ENCODE measurements around the gene GRIA3.

The GRIA3 gene

DNA sequence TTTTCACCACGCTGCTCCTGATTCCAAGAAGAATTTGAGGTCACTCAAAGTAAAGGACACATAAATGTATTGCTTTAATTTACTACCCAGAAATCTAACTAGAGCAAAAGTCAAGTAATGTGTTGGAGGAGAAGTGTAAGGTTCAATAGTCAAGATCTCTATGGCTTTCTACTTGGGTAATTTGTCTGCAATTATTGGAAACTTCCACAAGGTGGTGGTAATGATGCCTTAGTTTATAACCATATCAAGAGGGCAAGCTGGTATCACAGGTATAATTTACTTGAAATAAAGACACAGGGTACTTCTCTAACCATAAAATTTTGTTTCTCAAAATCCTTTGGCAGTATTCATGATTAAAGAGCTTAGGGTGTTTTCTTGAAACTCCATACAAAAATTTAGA lies 10.2 kb upstream of the GRIA3 start:
- TF ChIP-seq, protein P1, sequence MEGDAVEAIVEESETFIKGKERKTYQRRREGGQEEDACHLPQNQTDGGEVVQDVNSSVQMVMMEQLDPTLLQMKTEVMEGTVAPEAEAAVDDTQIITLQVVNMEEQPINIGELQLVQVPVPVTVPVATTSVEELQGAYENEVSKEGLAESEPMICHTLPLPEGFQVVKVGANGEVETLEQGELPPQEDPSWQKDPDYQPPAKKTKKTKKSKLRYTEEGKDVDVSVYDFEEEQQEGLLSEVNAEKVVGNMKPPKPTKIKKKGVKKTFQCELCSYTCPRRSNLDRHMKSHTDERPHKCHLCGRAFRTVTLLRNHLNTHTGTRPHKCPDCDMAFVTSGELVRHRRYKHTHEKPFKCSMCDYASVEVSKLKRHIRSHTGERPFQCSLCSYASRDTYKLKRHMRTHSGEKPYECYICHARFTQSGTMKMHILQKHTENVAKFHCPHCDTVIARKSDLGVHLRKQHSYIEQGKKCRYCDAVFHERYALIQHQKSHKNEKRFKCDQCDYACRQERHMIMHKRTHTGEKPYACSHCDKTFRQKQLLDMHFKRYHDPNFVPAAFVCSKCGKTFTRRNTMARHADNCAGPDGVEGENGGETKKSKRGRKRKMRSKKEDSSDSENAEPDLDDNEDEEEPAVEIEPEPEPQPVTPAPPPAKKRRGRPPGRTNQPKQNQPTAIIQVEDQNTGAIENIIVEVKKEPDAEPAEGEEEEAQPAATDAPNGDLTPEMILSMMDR (IDR thresholded peaks at IDR 0.05; ENCODE audit: low read depth, low read length, missing control alignments): no peak
- DNase-seq (ENCODE audit: extremely low read depth, low read depth): no peak
- no peak overlapping the region for H3K4me3 ChIP-seq (replicated peaks; ENCODE audit: low read depth, low read length)

DNA sequence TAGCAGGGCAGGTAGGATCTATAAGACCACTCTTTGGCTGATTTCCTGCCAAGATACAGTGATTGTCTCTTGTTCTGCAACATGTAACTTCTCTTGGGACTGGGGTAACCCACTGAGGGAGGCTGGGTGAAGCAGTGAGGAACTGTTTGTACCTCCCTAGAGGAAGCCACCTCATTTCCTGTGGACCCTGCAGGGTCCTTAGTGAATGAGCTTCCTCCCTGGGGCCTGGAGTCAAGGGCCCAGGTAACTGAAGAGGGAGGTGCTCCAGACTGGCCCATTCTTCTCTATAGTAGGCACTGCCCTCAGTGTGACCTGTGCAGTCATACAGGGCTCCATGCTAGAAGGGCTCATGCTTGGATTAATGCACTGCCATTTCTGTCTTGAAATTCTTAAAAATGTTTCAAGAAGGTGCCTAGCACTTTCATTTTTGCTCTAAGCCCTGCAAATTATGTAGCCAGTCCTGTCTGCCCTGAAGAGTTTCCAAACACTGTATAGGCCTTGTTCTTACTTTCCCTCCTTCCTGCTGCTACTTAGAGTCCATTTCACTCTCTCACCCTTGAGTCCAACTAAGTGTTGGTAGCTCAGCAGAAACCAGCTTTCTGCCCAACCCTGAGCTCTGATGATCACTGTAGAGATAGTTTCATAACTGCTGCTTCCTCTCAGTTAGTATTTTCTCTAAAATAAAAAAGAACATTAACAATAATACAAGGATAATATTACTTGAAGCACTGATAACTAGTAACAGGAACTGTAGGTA lies 8.5 kb upstream of the GRIA3 start:
- no peak overlapping the region for H3K4me3 ChIP-seq (replicated peaks; ENCODE audit: low read depth, low read length)
- TF ChIP-seq, protein P1 (IDR thresholded peaks at IDR 0.05; ENCODE audit: low read depth, low read length, missing control alignments): no peak
- DNase-seq (ENCODE audit: extremely low read depth, low read depth): no peak

DNA sequence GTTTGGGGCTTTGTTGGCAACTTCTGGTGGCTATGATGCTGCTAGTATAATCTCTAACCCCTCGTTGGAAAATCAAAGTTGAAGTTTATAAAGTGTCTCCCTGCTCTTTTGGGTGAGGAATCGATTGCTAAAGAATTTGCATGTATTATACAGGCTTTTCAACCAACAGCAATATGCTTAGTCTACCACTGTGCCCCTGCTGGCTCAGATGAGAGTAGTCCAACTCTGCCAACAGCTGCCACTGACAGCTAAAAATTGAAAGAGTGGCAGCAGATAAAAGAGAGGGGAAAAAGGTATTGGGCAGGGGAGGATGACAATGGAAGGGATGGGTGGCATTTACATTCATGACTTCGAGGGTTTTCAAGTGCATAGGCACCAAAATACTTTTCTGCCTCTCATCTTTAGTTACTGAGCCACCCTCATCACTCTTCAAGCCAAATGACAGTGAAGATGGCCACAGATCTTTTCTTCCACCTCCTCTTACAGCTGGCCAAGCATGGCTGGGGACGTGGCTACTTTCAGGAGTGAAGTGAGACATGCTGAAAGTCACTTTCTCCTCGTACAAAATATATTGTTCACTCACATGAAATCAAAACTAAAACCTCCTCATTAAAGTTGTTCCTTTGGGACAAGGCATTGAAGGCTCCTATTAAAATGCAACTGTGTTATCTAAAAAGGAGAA lies 2.7 kb upstream of the GRIA3 start:
- no peak for DNase-seq (ENCODE audit: extremely low read depth, low read depth)
- TF ChIP-seq, protein P1 (IDR thresholded peaks at IDR 0.05; ENCODE audit: low read depth, low read length, missing control alignments): no peak
- H3K4me3 ChIP-seq (replicated peaks; ENCODE audit: low read depth, low read length): no peak overlapping the region

DNA sequence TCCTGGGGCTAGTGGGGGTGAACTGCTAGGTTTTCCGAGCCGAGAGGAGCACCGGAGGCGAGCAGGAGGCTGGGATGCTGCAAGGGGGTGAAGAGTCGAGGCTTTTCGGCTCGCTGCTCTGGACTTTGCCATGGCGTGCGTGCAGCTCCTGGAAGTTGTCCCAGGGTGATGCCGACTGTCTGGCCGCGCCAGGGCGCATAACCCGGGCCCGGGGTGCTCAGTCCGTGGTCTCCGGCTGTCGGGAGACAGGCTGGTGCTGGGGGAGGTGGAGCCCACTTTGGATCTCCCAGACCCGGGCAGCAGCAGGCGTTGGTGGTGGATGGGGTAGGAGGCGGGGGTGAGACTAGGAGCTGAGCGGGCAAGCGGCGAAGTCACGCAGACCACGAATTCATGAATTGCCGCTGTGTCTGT lies 793 bp downstream of the GRIA3 start:
- peak overlapping the region; percentile 44 for H3K4me3 ChIP-seq (replicated peaks; ENCODE audit: low read depth, low read length)
- DNase-seq (ENCODE audit: extremely low read depth, low read depth): no peak
- TF ChIP-seq, protein P1 (IDR thresholded peaks at IDR 0.05; ENCODE audit: low read depth, low read length, missing control alignments): no peak

DNA sequence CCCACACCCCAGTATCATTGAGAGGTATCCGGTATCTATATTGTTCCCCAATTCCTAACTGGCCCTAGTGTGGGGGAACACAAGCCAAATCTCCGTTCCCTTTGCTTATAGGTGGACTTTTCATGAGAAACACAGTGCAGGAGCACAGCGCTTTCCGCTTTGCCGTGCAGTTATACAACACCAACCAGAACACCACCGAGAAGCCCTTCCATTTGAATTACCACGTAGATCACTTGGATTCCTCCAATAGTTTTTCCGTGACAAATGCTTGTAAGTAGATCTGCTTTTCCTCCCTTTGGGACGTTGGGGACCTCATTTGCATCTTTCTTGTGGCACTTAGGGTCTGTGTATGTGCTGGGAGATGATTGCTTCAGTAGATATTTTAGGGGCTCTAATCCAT lies 1.6 kb downstream of the GRIA3 start:
- DNase-seq (ENCODE audit: extremely low read depth, low read depth): no peak
- peak overlapping the region; percentile 44 for H3K4me3 ChIP-seq (replicated peaks; ENCODE audit: low read depth, low read length)
- TF ChIP-seq, protein P1 (IDR thresholded peaks at IDR 0.05; ENCODE audit: low read depth, low read length, missing control alignments): no peak

DNA sequence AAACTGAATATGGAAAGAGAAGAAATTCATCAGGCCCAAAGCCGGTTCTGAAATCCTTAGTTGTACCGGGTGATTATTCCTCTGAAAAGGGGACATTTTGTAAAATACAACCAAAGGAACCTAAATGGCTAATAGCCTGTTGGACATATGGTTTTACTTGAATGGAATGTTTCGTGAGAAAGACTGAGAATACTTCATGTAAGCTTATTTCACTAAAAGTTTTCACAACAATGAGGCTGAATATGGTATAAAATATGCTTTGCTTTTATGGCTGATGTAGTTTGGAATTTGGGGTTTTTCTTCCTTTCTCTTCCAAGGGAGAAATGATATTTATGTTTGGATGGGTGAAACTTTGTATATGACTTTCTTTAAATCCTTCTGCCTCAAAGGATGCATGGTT lies 2.7 kb downstream of the GRIA3 start:
- DNase-seq (ENCODE audit: extremely low read depth, low read depth): no peak
- TF ChIP-seq, protein P1 (IDR thresholded peaks at IDR 0.05; ENCODE audit: low read depth, low read length, missing control alignments): no peak
- H3K4me3 ChIP-seq (replicated peaks; ENCODE audit: low read depth, low read length): no peak overlapping the region

Measured in HFF-Myc (cell line).